Activated CD8-positive, alpha-beta memory T cell treated with anti-CD3 and anti-CD28 coated beads for 4 hours (primary cell): ENCODE results near the gene ARV1.
"Not testable (repeated sequence)": the region's sequence is repeated elsewhere in the genome, so short reads cannot be mapped to it uniquely, and the experiment has no call there.

ENCODE experiments used
- DNase-seq, 2 donors: peaks; one replicate each; pipeline ENCODE4 v3.0.0-alpha.2; 2020; ENCODE audit warnings: low read depth in 2 of 2

Gene ARV1

GRCh38 chr1:231041719-231042261, 62.9 kb downstream of the ARV1 start:
- no peak for DNase-seq

DNA sequence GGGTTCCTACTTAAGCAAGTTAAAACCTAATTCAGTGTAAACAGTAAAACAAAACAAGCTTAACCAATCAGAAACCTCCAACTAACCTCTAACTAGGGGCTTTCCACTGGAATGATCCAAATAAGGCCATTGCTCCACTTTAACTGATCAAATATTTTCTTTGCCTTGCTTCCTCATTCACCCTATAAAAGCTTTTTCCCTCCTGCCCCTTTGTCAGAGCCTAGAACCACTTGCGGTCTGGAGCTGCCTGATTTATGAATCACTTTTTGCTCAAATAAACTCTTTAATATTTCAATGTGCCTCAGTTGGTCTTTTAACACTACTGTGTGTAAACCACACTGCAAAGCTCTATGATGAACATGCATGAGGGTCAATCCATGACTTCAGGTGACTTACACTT, 65.7 kb downstream of the ARV1 start:
- no peak for DNase-seq

GRCh38 chr1:231045286-231045685, 66.4 kb downstream of the ARV1 start:
- no peak for DNase-seq

DNA sequence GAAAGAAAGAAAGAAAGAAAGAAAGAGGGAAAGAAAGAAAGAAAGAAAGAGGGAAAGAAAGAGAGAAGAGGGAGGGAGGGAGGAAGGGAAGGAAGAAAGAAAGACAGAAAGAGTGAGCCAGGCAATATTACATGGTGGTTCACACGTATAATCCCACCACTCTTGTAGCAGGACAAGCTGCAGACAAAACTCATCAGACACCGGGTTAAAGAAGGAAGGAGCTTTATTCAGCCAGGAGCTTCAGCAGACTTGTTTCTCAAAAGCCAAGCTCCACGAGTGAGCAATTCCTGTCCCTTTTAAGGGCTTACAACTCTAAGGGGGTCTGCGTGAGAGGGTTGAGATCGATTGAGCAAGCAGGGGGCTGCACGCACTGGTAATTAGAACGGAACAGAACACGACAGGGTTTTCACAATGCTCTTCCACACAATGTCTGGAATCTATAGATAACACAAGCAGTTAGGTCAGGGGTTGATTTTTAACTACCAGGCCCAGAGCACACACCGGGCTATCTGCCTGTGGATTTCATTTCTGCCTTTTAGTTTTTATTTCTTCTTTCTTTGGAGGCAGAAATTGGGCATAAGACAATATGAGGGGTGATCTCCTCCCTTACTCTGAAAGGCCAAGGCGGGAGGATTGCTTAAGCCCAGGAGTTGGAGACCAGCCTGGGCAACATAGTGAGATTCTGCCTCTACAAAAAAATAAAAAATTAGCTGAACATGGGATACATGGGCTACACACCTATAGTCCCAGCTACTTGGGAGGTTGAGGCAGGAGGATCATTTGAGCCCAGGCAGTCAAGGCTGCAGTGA, 67.2 kb downstream of the ARV1 start:
- not testable (repeated sequence) for DNase-seq

DNA sequence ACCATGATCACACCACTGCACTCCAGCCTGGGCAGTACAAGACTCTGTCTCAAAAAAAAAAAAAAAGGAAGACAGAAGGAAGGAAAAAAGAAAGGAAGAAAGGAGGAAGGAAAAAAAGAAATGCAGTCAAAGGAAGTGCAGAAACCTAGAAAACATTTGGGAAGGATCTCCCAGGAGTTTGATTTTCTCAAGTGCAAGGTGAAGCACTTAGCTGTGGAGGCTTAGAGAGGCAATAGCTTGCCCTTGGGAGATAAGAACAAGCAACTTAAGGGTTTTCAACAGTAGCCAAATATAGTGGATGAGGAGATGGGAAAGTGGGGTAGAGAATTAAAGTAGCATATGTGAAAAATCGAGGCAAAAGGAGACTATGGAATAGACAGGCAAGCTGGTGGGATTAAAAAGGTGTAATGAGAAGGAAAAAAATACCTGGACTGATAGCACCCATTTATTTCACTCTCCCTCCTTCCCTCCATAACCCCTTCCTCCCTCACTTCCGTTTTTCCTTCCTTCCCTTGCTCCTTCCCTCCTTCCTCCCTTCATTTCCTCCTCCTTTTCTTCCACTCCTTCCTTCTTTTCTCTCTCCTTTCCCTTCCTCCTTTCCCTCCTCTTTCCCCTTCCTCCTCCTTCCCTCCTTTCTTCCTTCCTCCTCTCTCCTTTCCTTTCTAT, 68.0 kb downstream of the ARV1 start:
- DNase-seq = no peak

GRCh38 chr1:231047529-231047928, 68.6 kb downstream of the ARV1 start:
- DNase-seq = not testable (repeated sequence)

DNA sequence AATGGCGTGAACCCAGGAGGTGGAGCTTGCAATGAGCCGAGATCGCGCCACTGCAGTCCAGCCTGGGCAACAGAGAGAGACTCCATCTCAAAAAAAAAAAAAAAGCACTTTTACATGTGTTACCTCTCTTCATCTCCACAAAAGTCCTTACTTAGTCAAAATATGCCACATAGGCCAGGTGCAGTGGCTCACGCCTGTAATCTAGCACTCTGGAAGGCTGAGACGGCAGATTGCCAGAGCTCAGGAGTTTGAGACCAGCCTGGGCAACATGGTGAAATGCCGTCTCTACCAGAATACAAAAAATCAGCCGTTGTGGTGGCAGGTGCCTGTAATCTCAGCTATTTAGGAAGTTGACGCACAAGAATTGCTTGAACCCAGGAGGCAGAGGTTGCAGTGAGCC, 69.5 kb downstream of the ARV1 start:
- not testable (repeated sequence) for DNase-seq

DNA sequence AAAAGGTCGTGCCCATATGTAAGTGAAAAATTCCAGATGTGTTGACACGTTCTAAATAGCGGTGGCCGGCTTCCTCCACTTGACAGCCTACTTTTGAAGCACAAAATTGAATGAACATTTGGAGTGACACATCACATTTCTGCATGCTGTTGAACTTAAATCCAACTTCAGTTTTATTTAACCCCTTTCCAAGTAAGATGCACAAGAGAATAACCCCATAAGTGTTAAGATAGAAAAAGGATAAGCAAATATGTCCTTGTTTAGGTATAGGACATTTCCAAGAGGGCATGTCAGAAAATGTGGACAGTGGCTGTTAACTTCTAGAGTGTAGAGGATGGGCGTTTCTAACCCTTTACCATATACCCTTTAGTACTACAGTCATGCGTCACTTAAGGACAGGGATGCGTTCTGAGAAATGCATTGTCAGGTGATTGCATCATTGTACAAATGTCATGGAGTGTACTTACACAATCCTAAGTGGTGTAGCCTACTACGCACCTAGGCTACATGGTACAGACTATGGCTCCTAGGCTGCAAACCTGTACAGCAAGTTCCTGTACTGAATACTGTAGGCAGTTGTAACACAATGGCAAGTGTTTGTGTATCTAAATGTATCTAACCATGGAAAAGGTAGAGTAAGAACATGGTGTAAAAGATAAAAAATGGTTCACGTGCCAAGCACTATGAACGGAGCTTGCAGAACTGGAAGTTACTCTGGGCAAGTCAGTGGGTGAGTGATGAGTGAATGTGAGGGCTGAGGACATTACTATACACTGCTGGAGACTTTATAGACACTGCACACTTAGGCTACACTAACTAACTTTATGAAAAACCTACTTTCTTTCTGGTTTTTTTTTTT, 70.5 kb downstream of the ARV1 start:
- DNase-seq = no peak
